Panc1 (cell line): ENCODE data around the gene ITSN2. TPM values are rescaled to one million over a fixed set of nuclear protein-coding genes. Genes with fewer than 3 reads are reported as not detected.
"Not testable (repeated sequence)": the region's sequence is repeated elsewhere in the genome, so short reads cannot be mapped to it uniquely, and the experiment has no call there.

Experiments
- ATAC-seq: fragments of 200-7000 bp; cut with Tn5 transposase; 2 replicates; pipeline ENCODE4 v1.9.1; 2020; ENCODE audit warnings: mild to moderate bottlenecking, moderate library complexity
- Bru-seq: library from RNA; stranded (reverse); fragments of 400-500 nt; gene quantifications from one replicate; lab custom pipeline; 2021; lab: Mats Ljungman, UMichigan
- BruChase-seq, 2 experiments: library from RNA; stranded (reverse); fragments of 400-500 nt; gene quantifications; one replicate each; lab custom pipeline; 2021; lab: Mats Ljungman, UMichigan
- BruUV-seq: library from RNA; stranded (reverse); fragments of 400-500 nt; replicated peaks from 2 replicates; lab custom pipeline; 2021; lab: Mats Ljungman, UMichigan
- CTCF ChIA-PET: fragments of 300-600 bp; sonication (Branson Sonifier 250); formaldehyde crosslinking; loops from one replicate; lab custom pipeline; 2022; ENCODE audit warnings: antibody characterized with exemption; lab: Charles Lee
- POLR2A ChIA-PET: fragments of 300-600 bp; sonication (Branson Sonifier 250); formaldehyde crosslinking; loops from one replicate; lab custom pipeline; 2022; ENCODE audit warnings: antibody characterized with exemption; lab: Charles Lee
- DNase-seq: peaks from one replicate; pipeline ENCODE4 v3.0.0-alpha.2; 2010; ENCODE audit warnings: low read depth, low spot score
- H3K27ac ChIP-seq: 2 replicates; pipeline ENCODE4 v1.5.1; 2011; ENCODE audit warnings: mild to moderate bottlenecking, low read length, inconsistent platforms
- H3K27me3 ChIP-seq: fragments of 200-500 bp; sonication (Bioruptor generic); 2 replicates; pipeline ENCODE4 v1.6.0; 2014; ENCODE audit warnings: low read length, inconsistent platforms; ENCODE audit not compliant: control insufficient read depth, insufficient read depth
- H3K36me3 ChIP-seq: fragments of 200-500 bp; sonication (Bioruptor generic); 2 replicates; pipeline ENCODE4 v1.5.1; 2014; ENCODE audit warnings: inconsistent platforms, mild to moderate bottlenecking, low read length, moderate library complexity; ENCODE audit not compliant: control insufficient read depth, insufficient read depth
- H3K4me1 ChIP-seq: 2 replicates; pipeline ENCODE4 v1.5.1; 2011; ENCODE audit warnings: inconsistent platforms, mild to moderate bottlenecking, low read length, moderate library complexity; ENCODE audit not compliant: control insufficient read depth, insufficient read depth
- H3K4me3 ChIP-seq, 2 experiments: 2 replicates each; pipeline ENCODE4 v1.5.1; 2011 to 2012; ENCODE audit warnings: low read depth in 2 of 2, low read length in 2 of 2, mild to moderate bottlenecking in 2 of 2, inconsistent platforms in 1 of 2, moderate library complexity in 1 of 2
- H3K9me3 ChIP-seq: fragments of 200-500 bp; sonication (Bioruptor generic); 2 replicates; pipeline ENCODE4 v1.5.1; 2014; ENCODE audit warnings: low read depth, mild to moderate bottlenecking, inconsistent platforms, low read length, moderate library complexity; ENCODE audit not compliant: control insufficient read depth, insufficient read depth
- POLR2AphosphoS5 ChIP-seq: IDR thresholded peaks from 2 replicates; pipeline ENCODE4 v1.6.1; 2012; ENCODE audit warnings: mild to moderate bottlenecking, low read depth, low read length, moderate library complexity
- SIN3A ChIP-seq: IDR thresholded peaks from 2 replicates; pipeline ENCODE4 v1.6.1; 2012; ENCODE audit warnings: low read depth, mild to moderate bottlenecking, low read length, moderate library complexity, borderline replicate concordance; ENCODE audit not compliant: insufficient read depth
- TCF7L2 ChIP-seq: IDR thresholded peaks from 2 replicates; pipeline ENCODE4 v1.6.1; 2011; ENCODE audit warnings: mild to moderate bottlenecking, low read depth, low read length, inconsistent platforms
- in situ Hi-C: cut with HindIII; loops from 2 replicates; pipeline ENCODE4 v1.10.0; 2016; ENCODE audit warnings: low sequenced_read_pairs, low pct_unique_long_range_greater_than_20kb
- intact Hi-C: fragments of 100-400 bp; cut with micrococcal nuclease; formaldehyde crosslinking; loops from one replicate; pipeline ENCODE4 v1.10.0; 2022; ENCODE audit not compliant: unreplicated experiment
- long read RNA-seq: library from polyadenylated mRNA; unstranded; transcript quantifications from one replicate; pipeline ENCODE4 v2.0.0, GENCODE V29; 2021; ENCODE audit not compliant: unreplicated experiment
- polyA plus RNA-seq: library from polyadenylated mRNA; unstranded; fragments of >200 nt; gene quantifications from one replicate; pipeline ENCODE4 v1.2.1, GENCODE V29; 2012; ENCODE audit warnings: missing spikeins; ENCODE audit not compliant: insufficient read length
- total RNA-seq: library from RNA; stranded (reverse); gene quantifications from one replicate; pipeline ENCODE4 v1.2.1, GENCODE V29; 2021; ENCODE audit not compliant: unreplicated experiment
- TF ChIP-seq, protein P1 (sequence below): fragments of 450-650 bp; IDR thresholded peaks from 2 replicates; pipeline ENCODE4 v1.5.1; 2017; ENCODE audit warnings: mild to moderate bottlenecking
- TF ChIP-seq, protein P2 (sequence below), 2 experiments: IDR thresholded peaks; 2 replicates each; pipeline ENCODE4 v1.6.1; 2011 to 2012; ENCODE audit warnings: low read depth in 2 of 2, control low read depth in 1 of 2, low read length in 1 of 2, mild to moderate bottlenecking in 1 of 2, moderate library complexity in 1 of 2; ENCODE audit not compliant: insufficient read depth in 1 of 2

The ITSN2 gene
- total RNA-seq (57.7 TPM), Bru-seq, nascent RNA (percentile 83 among the genes with signal in this experiment), BruChase-seq, experiment 1, labeled RNA remaining after a 2-hour chase (percentile 76 among the genes with signal in this experiment), BruChase-seq, experiment 2, labeled RNA remaining after a 6-hour chase (percentile 82 among the genes with signal in this experiment)
- 24.1 TPM for polyA plus RNA-seq
- long read RNA-seq, full-length matches to known transcripts: 3 of 103 reads
- long read RNA-seq, partial matches to known transcripts: 69 of 103 reads
- long read RNA-seq, other reads (novel, unspliced or antisense): 31 of 103 reads

DNA sequence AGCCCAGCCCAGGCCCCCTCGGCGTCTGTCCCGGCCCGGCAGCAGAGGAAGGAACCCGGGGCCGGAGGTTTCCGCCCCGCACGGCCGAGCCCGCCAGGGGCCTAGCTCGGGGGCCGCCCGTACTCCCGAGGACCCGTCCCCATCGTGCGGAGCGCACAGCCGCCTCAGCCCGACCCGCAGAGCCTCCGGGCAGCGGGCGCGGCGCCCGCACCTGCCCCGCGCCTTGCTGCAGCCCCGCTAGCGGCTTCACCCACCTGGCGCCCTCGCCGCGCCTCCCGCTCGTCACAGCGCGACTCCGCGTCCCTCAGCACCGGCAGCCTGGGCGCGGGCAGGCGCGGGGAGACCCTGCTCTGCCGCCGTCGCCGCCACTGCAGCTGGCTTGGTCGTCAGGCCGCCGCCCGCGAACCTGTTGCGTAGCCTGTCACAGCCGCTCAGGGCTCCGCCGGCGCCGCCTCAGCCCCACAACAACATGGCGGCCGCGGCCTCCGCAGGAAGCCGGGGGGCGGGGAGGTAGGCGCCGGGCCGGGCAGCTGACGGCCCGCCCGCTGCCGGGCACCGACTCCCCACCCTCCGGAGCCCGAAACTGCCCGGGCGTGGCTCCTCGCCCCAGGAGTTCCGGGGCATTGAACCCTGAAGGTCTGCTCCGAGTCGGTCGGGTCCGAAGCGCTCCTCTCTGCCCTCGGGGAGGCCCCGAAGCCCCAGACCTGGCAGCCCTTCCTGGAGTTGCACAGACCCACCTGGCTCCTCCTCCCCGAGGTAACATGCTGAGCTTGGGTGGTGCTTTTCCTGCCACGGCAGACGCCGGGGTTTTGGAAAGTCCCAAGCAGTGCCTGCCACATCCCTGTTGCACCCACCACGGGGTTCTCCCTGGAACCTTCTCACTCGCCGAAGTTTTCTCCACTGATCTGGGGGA lies at the start of gene ITSN2:
ITSN2 (minus strand) TSS at position 487 of the 913 bp plus-strand sequence. CDS start 32,454 bp downstream, outside the sequence.
- intact Hi-C loops: no loop called here
- peak within 1 kb of the TSS; percentile 80 to 92 for H3K4me3 ChIP-seq
- no peaks in the 10 kb centered on the region for H3K9me3 ChIP-seq
- ATAC-seq: peak; percentile 97
- no peaks in the 10 kb centered on the region for H3K27me3 ChIP-seq
- TF ChIP-seq POLR2AphosphoS5: peak; percentile 82
- TF ChIP-seq SIN3A: peak; percentile 58; the same call in 1 of the 2 replicates
- TF ChIP-seq TCF7L2: no peak
- POLR2A ChIA-PET: no interaction called here
- CTCF ChIA-PET: no interaction called here
- DNase-seq: no peak
- BruUV-seq: no TSS peak
- peaks cover 9% of the 10 kb centered on the region; the same call in 1 of the 2 replicates for H3K4me1 ChIP-seq
- 0 out of 2 replicates have a peak, but pooled peaks cover 4% of the 10 kb centered on the region for H3K36me3 ChIP-seq
- H3K27ac ChIP-seq: peak within 1 kb of the TSS; percentile 95
- in situ Hi-C loops: no loop called here

DNA sequence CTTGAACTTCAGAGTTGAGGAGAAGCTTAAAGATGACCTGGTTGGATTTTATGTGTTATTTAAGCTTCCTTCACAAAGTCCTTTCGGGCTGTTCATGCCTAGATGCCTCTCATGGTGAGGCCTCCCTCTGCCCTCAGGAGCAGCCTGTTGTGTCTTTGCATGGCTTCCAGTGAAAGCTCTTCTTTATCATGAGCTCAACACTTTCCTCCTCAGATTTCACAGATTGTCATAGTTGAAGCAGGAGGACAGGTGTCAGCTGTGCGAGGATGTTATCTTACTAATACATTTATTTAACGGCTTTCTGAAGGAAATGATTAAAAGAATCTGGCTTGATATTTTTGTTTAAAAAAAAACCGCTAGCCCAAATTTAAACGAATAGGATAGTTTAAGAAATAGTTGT lies 48.8 kb upstream of the ITSN2 start:
- no peak for DNase-seq
- ChIA-PET CTCF (interaction anchor here (1.0 to 2.4 kb wide), 2 partner anchors 382 to 419 kb away, joined by 3 to 13 read pairs; no protein-coding TSS in a partner anchor), POLR2A (interaction anchor here (0.7 kb wide), 2 partner anchors 33 to 83 kb away, joined by 3 to 4 read pairs; no protein-coding TSS in a partner anchor)
- intact Hi-C loops: no loop called here
- no TSS peak for BruUV-seq
- TF ChIP-seq, protein P1, sequence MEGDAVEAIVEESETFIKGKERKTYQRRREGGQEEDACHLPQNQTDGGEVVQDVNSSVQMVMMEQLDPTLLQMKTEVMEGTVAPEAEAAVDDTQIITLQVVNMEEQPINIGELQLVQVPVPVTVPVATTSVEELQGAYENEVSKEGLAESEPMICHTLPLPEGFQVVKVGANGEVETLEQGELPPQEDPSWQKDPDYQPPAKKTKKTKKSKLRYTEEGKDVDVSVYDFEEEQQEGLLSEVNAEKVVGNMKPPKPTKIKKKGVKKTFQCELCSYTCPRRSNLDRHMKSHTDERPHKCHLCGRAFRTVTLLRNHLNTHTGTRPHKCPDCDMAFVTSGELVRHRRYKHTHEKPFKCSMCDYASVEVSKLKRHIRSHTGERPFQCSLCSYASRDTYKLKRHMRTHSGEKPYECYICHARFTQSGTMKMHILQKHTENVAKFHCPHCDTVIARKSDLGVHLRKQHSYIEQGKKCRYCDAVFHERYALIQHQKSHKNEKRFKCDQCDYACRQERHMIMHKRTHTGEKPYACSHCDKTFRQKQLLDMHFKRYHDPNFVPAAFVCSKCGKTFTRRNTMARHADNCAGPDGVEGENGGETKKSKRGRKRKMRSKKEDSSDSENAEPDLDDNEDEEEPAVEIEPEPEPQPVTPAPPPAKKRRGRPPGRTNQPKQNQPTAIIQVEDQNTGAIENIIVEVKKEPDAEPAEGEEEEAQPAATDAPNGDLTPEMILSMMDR: no peak
- TF ChIP-seq, protein P2, sequence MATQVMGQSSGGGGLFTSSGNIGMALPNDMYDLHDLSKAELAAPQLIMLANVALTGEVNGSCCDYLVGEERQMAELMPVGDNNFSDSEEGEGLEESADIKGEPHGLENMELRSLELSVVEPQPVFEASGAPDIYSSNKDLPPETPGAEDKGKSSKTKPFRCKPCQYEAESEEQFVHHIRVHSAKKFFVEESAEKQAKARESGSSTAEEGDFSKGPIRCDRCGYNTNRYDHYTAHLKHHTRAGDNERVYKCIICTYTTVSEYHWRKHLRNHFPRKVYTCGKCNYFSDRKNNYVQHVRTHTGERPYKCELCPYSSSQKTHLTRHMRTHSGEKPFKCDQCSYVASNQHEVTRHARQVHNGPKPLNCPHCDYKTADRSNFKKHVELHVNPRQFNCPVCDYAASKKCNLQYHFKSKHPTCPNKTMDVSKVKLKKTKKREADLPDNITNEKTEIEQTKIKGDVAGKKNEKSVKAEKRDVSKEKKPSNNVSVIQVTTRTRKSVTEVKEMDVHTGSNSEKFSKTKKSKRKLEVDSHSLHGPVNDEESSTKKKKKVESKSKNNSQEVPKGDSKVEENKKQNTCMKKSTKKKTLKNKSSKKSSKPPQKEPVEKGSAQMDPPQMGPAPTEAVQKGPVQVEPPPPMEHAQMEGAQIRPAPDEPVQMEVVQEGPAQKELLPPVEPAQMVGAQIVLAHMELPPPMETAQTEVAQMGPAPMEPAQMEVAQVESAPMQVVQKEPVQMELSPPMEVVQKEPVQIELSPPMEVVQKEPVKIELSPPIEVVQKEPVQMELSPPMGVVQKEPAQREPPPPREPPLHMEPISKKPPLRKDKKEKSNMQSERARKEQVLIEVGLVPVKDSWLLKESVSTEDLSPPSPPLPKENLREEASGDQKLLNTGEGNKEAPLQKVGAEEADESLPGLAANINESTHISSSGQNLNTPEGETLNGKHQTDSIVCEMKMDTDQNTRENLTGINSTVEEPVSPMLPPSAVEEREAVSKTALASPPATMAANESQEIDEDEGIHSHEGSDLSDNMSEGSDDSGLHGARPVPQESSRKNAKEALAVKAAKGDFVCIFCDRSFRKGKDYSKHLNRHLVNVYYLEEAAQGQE (IDR thresholded peaks at IDR 0.05; ENCODE audit: insufficient read depth in 1 of 2, low read depth in 2 of 2, low read length in 1 of 2): no peak
- TF ChIP-seq TCF7L2: no peak
- Histone ChIP-seq H3K4me1 (no peaks in the 10 kb centered on the region), H3K9me3 (no peaks in the 10 kb centered on the region), H3K27ac (no peak overlapping the region), H3K27me3 (no peaks in the 10 kb centered on the region), H3K36me3 (no peaks in the 10 kb centered on the region), H3K4me3 (no peak overlapping the region)
- ATAC-seq: no peak
- in situ Hi-C loops: no loop called here

DNA sequence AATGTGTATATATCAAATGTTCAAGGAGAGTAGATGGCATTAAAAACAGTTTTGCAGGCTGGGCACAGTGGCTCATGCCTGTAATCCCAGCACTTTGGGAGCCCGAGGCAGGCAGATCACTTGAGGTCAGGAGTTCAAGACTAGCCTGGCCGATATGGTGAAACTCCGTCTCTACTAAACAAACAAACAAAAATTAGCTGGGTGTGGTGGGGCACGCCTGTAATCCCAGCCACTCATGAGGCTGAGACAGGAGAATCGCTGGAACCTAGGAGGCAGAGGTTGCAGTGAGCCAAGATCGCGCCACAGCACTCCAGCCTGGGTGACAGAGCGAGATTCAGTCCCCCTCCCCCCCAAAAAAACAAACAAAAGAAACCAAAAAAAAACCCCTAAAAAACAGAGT lies 48.4 kb upstream of the ITSN2 start:
- intact Hi-C loops, BruUV-seq, H3K9me3 ChIP-seq, CTCF ChIA-PET, H3K27ac ChIP-seq, H3K4me3 ChIP-seq, in situ Hi-C loops, H3K27me3 ChIP-seq, DNase-seq, H3K36me3 ChIP-seq, ATAC-seq, H3K4me1 ChIP-seq: not testable (repeated sequence)
- POLR2A ChIA-PET: interaction anchor here (0.7 kb wide), 2 partner anchors 32 to 84 kb away, joined by 3 to 4 read pairs; no protein-coding TSS in a partner anchor
